Heart left ventricle (tissue), 16 donors: ENCODE data around the gene GCNT4. TPM values are rescaled to one million over a fixed set of nuclear protein-coding genes. Genes with fewer than 3 reads are reported as not detected.

ENCODE experiments used
- ATAC-seq, 4 donors: fragments of 200-7000 bp; cut with Tn5 transposase; one replicate each; pipeline ENCODE4 v1.9.1; 2020 to 2022; ENCODE audit warnings: moderate library complexity in 4 of 4, mild to moderate bottlenecking in 3 of 4, moderate number of reproducible peaks in 1 of 4
- DNase-seq, 5 donors: peaks; one replicate each; pipeline ENCODE4 v3.0.0-alpha.2; 2020
- H3K27ac ChIP-seq, 12 donors: fragments of 200-600 bp; sonication (generic) in 4 of 12; one replicate each; pipeline versions ENCODE4 v1.5.0 to v1.8.0; 2016 to 2022; ENCODE audit warnings: mild to moderate bottlenecking in 2 of 12
- H3K27me3 ChIP-seq, 9 donors: fragments of 200-600 bp; sonication (generic) in 2 of 9; one replicate each; pipeline versions ENCODE4 v1.5.1 to v1.8.0; 2016 to 2022; ENCODE audit warnings: mild to moderate bottlenecking in 3 of 9
- H3K36me3 ChIP-seq, 9 donors: fragments of 200-600 bp; sonication (generic) in 2 of 9; one replicate each; pipeline versions ENCODE4 v1.5.0 to v1.8.0; 2018 to 2022; ENCODE audit warnings: mild to moderate bottlenecking in 2 of 9
- H3K4me1 ChIP-seq, 12 donors: fragments of 200-600 bp; sonication (generic) in 4 of 12; one replicate each; pipeline versions ENCODE4 v1.5.0 to v1.8.0; 2016 to 2022; ENCODE audit warnings: mild to moderate bottlenecking in 3 of 12
- H3K4me3 ChIP-seq, 12 donors: fragments of 200-600 bp; sonication (generic) in 4 of 12; one replicate each; pipeline versions ENCODE4 v1.5.0 to v1.8.0; 2017 to 2022; ENCODE audit warnings: mild to moderate bottlenecking in 9 of 12, moderate library complexity in 4 of 12
- H3K9me3 ChIP-seq, 12 donors: fragments of 200-600 bp; sonication (generic) in 4 of 12; one replicate each; pipeline versions ENCODE4 v1.5.0 to v1.8.0; 2016 to 2022; ENCODE audit warnings: mild to moderate bottlenecking in 1 of 12
- POLR2A ChIP-seq, 2 donors: fragments of 450-650 bp; IDR thresholded peaks; one replicate each; pipeline ENCODE4 v1.6.1; 2017; ENCODE audit warnings: antibody characterized with exemption in 2 of 2, mild to moderate bottlenecking in 2 of 2, moderate library complexity in 2 of 2
- WGBS, 4 donors: extraction: QIAGEN DNeasy Blood & Tissue Kit in 2 of 4; methylation state at CpG; one replicate each; pipeline versions ENCODE4 v1.1.5 to v1.1.7; 2013 to 2018; 5-methylcytosine and 5-hydroxymethylcytosine counted together
- intact Hi-C, 10 donors: fragments of 100-400 bp; cut with DNase I; formaldehyde crosslinking; loops; one replicate each; pipeline versions ENCODE4 v1.11.1 to v1.14.2; 2022
- polyA plus RNA-seq, 2 donors: library from polyadenylated mRNA; stranded (reverse); fragments of 200-250 nt; gene quantifications; one replicate each; pipeline ENCODE4 v1.2.3, GENCODE V29; 2013
- total RNA-seq, 9 donors: library from RNA; depleted of rRNA in 2 of 9; stranded (reverse); fragments of >200 nt in 2 of 9; fragmentation: NEBNext Ultra II Directional in 3 of 9; extraction: Animal tissue kit (Norgen Biotek cat#: 25700) in 3 of 9; gene quantifications; one replicate each; pipeline versions ENCODE4 v1.1.0 to v1.2.4, GENCODE V29; 2016 to 2023
- TF ChIP-seq, protein P1 (sequence below), 12 donors: fragments of 200-600 bp; sonication (generic) in 4 of 12; IDR thresholded peaks; one replicate each; pipeline versions ENCODE4 v1.5.0 to v1.8.0; 2018 to 2022; ENCODE audit warnings: antibody characterized with exemption in 12 of 12, mild to moderate bottlenecking in 5 of 12
- donor health status: ischemic (EF 13 %, LVEDD 7.1; RV severe dilation, severe dysfunction).
- donor health status: healthy with polysubstance abuse.
- donor health status: DM: no; HTN: yes; CAD: no.
- donor health status: DM: no; HTN: no; CAD: no.
- donor health status: ischemic (EF 25% LVEDD 6.9; RV normal size, moderate dysfunction).
- donor health status: ischemic (EF 25% LVEDD 5.7; RV mildly dilated, moderate dysfunction).
- donor health status: healthy.
- donor health status: DM: yes; HTN: yes; CAD: no.
- donor health status: ischemic (EF 35%, LVEDD 5.7; RV mildly dilated, moderate dysfunction).
- donor health status: nonischemic (EF 11% LVEDD 7.7; RV severe dilation, severe dysfunction).
- donor health status: DM: yes; HTN: yes; CAD: no.
- donor health status: PGD.
- donor health status: ischemic (EF 29% LVEDD 5.4; RV normal size, mild dysfunction).
- donor health status: nonischemic (EF 23%, LVEDD 6.1; RV moderate dilation, normal function).

The GCNT4 gene
- total and polyA plus RNA-seq, 11 donors, result 0.07 to 0.60 (median 0.37) TPM

DNA sequence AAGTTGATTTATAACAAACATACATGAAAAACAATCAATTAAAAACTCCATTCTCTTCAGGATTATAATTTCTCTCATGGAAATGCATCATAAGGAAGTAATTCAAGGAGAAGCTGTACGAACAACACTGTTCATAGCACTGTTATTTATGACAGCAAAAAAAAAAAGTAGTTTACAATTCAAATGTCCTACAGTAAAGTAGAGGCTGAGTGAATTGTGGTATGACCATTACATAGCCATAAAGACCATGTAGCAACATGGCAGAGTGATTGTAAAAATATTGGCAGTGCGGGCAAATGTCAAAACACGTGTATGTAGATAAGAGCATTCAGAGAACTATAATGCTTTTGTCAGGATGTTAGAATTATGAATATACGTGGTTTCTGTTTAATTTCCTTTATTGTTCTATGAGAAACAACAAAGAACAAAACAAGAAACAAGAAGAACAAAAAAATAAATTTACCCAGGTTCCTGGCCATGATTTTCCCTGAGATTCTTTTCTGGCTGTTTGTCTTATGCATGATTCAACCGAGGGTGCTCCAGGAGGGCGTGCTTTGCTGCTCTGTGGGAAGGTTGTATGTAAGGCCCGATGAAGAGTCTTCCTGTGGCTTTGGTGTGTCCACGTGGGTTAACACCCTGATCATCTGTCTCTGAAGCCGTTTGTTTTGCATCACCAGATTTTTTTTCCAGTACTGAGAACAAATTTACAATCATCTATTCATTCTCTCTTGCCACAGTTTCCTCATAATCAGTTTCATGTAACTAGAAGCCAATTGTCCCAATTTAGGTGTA, 28.8 kb downstream of the GCNT4 start:
- no peak for ATAC-seq
- TF ChIP-seq POLR2A (IDR thresholded peaks at IDR 0.05), result no peak
- TF ChIP-seq, protein P1, sequence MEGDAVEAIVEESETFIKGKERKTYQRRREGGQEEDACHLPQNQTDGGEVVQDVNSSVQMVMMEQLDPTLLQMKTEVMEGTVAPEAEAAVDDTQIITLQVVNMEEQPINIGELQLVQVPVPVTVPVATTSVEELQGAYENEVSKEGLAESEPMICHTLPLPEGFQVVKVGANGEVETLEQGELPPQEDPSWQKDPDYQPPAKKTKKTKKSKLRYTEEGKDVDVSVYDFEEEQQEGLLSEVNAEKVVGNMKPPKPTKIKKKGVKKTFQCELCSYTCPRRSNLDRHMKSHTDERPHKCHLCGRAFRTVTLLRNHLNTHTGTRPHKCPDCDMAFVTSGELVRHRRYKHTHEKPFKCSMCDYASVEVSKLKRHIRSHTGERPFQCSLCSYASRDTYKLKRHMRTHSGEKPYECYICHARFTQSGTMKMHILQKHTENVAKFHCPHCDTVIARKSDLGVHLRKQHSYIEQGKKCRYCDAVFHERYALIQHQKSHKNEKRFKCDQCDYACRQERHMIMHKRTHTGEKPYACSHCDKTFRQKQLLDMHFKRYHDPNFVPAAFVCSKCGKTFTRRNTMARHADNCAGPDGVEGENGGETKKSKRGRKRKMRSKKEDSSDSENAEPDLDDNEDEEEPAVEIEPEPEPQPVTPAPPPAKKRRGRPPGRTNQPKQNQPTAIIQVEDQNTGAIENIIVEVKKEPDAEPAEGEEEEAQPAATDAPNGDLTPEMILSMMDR (IDR thresholded peaks at IDR 0.05), result no peak
- WGBS, 4 donors, result 66 to 74% (median 69%) methylated on average over 9 of the region's 9 CpGs

DNA sequence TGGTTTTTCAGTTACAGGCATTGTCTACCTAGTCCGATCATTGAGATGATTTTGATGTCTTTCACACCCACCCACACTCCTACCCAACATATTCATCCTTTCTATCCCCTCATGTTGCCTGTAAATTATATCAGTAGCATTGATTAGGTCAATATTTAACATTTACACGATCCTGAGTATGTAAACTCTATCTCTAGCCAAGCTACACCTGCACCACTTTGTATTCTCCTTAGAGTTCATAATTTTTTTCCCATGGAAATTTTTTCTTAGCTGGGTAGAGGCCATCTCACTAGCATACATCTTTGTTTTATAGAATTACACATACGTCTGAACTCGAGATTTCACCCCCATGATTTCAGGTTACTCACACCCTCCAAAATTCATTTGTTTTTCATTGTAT, 30.6 kb downstream of the GCNT4 start:
- H3K27me3 ChIP-seq, result no peaks in the 10 kb centered on the region
- TF ChIP-seq, protein P1 (IDR thresholded peaks at IDR 0.05), result no peak
- TF ChIP-seq POLR2A (IDR thresholded peaks at IDR 0.05), result no peak
- no peak for ATAC-seq

More for the DNA sequence above, 28.8 kb downstream of the GCNT4 start:
- Histone ChIP-seq H3K27ac (no peak overlapping the region), H3K36me3 (no peaks in the 10 kb centered on the region), H3K27me3 (no peaks in the 10 kb centered on the region), H3K9me3 (no peaks in the 10 kb centered on the region), H3K4me1 (no peaks in the 10 kb centered on the region), H3K4me3 (no peak overlapping the region)
- intact Hi-C loops, result no loop called here
- DNase-seq, result no peak

DNA sequence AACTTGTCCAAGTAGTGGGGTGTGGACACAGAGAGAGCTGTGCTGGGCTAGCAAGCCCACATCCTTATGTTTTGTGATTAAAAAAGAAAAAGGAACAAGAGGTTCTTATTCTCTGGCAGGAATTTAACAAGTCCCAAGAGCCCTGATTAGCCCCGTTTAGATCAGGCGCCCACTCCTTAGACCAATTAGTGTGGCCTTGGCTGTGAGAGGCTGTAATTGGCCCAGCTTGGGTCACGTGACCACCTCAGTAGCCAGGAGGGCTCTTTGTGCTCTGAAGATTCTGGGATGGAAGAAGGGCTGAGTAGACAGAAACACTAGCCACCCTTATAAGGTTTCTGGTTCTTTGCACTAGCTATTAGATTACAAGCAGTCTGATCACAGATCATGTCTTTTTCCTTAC, 31.1 kb downstream of the GCNT4 start:
- Histone ChIP-seq H3K36me3 (no peaks in the 10 kb centered on the region), H3K27ac (no peak overlapping the region), H3K27me3 (no peaks in the 10 kb centered on the region), H3K9me3 (no peaks in the 10 kb centered on the region), H3K4me1 (no peaks in the 10 kb centered on the region), H3K4me3 (no peak overlapping the region)
- ATAC-seq, result no peak
- WGBS, 4 donors, result 43 to 60% (median 53%) methylated on average over 3 of the region's 3 CpGs
- TF ChIP-seq, protein P1 (IDR thresholded peaks at IDR 0.05), result no peak
- no peak for TF ChIP-seq POLR2A (IDR thresholded peaks at IDR 0.05)
- intact Hi-C loops, result no loop called here
- no peak for DNase-seq

More for the DNA sequence above, 30.6 kb downstream of the GCNT4 start:
- DNase-seq, result no peak
- no peak overlapping the region for H3K4me3 ChIP-seq
- WGBS, 4 donors, result 74 to 89% (median 83%) methylated on average over 4 of the region's 4 CpGs
- H3K36me3 ChIP-seq, result no peaks in the 10 kb centered on the region
- no peaks in the 10 kb centered on the region for H3K9me3 ChIP-seq
- intact Hi-C loops, result no loop called here
- no peak overlapping the region for H3K27ac ChIP-seq
- H3K4me1 ChIP-seq, result no peaks in the 10 kb centered on the region

DNA sequence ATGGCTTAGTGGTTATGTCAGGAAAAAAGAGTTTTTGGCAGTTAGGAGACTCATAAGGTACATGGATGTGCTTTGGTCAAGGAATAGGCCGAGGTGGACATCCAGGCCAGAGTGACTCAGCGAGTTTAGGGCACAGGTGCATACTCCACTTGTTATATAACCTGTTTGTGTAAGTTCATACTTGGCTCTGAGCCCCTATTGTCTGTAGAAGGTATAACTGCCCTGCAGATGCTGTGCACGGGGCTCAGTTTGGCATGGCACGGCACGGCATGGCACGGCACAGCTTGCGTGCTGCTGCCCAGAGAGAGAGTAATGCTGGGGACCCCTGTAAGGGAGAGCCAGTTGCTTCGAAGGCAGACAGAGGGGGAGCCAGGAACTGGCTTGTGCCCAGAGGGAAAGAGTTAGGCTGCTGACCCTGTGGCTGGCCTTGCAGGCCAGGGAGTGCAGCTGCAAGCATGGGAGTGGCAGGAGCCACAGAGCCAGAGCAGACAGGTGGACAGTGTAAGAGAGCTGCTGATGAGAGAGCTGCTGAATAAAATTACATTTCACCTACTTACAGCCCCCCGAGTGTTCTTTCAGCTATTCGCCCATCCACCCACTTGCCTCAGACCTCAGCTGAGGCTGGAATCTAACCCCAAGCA, 32.2 kb downstream of the GCNT4 start:
- DNase-seq (no peak), ATAC-seq (no peak)
- Histone ChIP-seq H3K4me3 (no peak overlapping the region), H3K36me3 (no peaks in the 10 kb centered on the region), H3K9me3 (no peaks in the 10 kb centered on the region), H3K27me3 (no peaks in the 10 kb centered on the region), H3K27ac (no peak overlapping the region), H3K4me1 (no peaks in the 10 kb centered on the region)
- TF ChIP-seq, protein P1 (IDR thresholded peaks at IDR 0.05), result no peak
- no peak for TF ChIP-seq POLR2A (IDR thresholded peaks at IDR 0.05)
- intact Hi-C loops, result no loop called here
- 83 to 88% (median 84%) methylated on average over 9 to 10 of the region's 10 CpGs for WGBS, 4 donors
